T-helper 2 cell treated with Interferon-gamma antibody and Interleukin-4, amounts not matched to agents 100 ng/mL and 5 ng/mL, for 36 hours (primary cell): ENCODE data around the gene CX3CL1. TPM values are rescaled to one million over a fixed set of nuclear protein-coding genes. Genes with fewer than 3 reads are reported as not detected.

Source experiments
- intact Hi-C: fragments of 100-400 bp; cut with micrococcal nuclease; formaldehyde crosslinking; loops from one replicate; pipeline ENCODE4 v1.15.1; 2023
- total RNA-seq: library from RNA; stranded (reverse); gene quantifications from 2 replicates; pipeline ENCODE4 v1.2.3, GENCODE V29; 2022

The CX3CL1 gene
- total RNA-seq, 1 donor from 2014 or later, result not detected

DNA sequence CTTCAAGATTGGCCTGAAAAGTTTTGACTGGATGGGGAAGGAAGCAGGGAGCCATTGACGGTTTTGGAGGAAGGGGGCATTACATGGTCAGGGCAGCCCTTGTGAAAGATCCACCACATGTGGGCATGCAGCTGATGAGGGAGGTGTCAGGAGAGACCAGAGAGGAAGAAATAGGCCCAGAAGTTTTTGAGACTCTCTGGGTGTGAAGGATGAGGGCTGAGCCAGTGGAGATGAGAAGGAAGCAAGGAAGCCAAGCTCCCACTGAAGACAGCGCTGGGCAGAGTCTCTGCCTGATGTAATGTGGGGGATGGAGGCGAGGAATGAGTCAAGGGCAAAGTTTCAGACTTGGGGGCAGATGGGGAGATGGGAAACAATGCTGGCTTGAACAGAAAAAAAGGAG, 32.8 kb downstream of the CX3CL1 start:
- intact Hi-C loops, result no loop called here

GRCh38 chr16:57406881-57407280, 34.6 kb downstream of the CX3CL1 start:
- intact Hi-C loops, result no loop called here

GRCh38 chr16:57407521-57408353, 35.4 kb downstream of the CX3CL1 start:
- intact Hi-C loops, result no loop called here

- intact Hi-C loops, result no loop called here
These were observed 36.8 kb downstream of the CX3CL1 start for GRCh38 chr16:57409065-57409464.

DNA sequence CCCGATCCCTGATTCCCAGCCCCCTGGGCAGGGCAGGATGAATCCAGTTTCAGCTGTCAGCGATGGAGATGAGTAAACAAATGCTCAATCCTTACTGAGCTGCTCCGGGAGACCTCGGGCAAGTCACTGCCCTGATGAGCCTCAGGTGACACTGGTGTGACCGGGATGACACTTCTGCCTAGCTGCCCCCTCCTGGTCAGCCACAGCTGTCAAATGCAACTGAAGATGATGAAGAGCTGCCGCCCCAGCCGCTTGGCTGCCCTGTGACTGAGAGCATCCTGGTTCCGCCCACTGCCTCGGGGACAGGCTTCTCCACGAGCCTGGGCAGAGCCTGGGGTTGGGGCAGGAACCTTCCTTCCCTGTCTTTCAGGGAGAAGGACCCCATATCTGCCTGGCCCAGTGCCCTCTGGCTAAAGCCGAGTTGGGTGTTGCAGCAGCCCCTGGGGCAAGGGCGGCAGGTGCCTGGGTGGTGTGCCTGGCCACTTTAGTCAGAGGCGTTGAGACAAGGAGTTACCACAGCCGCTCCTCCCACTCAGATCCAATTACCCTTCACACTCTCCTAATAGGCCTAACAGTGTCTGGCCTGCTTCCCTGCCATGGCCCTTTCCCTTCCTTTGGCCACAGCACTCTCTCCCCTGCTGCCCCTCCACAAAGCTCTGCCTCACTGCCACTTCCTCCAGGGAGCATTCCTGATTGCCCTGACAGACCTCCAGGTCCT, 37.7 kb downstream of the CX3CL1 start:
- intact Hi-C loops, result no loop called here

DNA sequence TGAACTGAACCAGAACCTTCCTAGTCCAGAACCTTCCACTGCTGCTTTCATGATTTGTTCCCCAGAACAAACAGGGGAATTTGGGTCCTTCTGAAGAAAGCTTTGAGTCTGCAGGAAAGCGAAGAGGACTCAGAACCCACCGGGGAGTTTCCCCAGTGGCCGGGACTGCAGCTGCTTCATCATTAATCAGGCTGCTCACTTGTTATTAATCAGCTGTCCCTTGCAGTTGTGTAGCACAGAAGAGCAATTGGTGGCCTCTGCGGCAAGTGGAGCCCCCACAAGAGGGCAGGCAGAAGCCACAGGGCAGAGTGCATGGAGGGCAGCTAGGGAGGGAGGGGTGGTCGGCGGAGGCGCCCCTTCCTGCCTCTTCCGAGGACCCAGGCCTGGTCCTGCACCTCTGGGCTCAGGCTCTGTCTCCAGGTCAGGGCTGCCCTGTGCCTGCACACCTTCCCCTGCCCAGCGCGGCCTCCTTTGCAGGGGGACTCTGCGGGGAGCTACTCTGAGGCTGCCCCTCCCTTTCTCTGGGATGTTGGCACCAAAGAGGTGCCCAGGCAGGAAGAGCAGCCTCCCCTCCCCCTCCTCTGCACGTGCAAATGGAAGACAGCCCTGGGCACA, 39.2 kb downstream of the CX3CL1 start:
- intact Hi-C loops, result no loop called here

- intact Hi-C loops, result no loop called here
These were observed 40.3 kb downstream of the CX3CL1 start for GRCh38 chr16:57412584-57412983.

GRCh38 chr16:57413301-57413730, 41.0 kb downstream of the CX3CL1 start:
- intact Hi-C loops, result no loop called here

GRCh38 chr16:57413733-57414132, 41.4 kb downstream of the CX3CL1 start:
- intact Hi-C loops, result no loop called here

GRCh38 chr16:57416084-57416483, 43.8 kb downstream of the CX3CL1 start:
- intact Hi-C loops, result loop anchor here (5.0 kb wide), 1 partner anchor 229 kb away; the partner anchor contains the start of genes PSME3IP1 and RSPRY1

DNA sequence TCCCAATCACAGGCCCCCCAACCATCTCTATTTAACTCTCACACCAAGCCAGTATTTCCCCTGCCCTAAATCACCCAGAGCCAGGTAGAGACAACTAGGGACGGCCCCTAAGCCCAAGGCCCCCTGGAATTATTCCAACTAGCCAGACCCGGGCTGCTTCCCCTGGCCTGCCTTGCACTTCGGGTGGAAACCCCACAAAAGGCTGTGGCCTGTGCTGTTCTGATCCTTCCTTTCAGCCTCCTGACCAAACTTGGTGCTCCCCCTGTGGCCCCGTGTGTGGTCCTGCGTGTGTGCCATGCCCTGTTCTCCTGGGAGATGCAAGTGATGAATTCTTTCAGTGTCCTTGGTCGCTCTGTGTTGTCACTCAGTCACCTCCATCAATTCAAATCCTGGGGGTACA, 47.2 kb downstream of the CX3CL1 start:
- intact Hi-C loops, result loop anchor here (1.0 to 5.0 kb wide), 2 partner anchors 100 to 232 kb away; partner anchors contain the start of genes PSME3IP1 and RSPRY1

DNA sequence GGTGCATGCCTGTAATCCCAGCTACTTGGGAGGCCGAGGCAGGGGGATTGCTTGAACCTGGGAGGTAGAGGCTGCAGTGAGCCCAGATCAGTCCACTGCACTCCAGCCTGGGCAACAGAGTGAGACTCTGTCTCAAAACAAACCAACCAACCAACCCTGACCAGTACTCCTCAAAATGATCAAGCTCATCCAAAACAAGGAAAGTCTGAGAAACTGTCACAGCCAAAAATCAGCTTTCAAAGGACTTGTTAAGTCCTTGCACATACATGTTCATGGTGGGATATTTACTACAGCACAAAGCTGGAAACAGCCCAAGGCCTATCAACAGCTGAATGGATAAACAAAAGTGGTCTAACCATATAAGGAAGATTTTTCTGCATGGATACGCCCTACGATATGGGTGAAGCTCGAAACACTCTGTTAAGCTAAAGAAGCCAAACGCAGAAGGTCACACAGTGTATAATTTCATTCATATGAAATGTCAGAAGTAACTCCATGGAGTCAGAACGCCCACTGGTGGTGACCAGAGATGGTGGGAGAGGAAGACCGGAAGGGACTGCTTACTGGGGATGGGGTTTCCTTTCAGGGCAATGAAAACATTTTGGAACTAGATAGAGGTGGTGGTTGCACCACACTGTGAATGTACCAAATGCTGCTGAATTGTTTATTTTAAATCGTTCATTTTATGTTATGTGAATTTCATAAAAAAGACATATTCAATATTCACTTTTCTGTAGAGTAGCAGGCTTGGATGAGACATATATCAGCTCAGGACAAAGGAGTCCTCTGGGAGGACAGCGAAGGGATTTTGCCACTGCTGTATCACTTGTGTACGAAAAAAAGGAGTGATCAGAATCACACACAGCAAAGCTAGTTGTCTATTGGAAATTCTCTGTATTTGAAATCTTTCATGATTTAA, 50.0 kb downstream of the CX3CL1 start:
- intact Hi-C loops, result no loop called here

DNA sequence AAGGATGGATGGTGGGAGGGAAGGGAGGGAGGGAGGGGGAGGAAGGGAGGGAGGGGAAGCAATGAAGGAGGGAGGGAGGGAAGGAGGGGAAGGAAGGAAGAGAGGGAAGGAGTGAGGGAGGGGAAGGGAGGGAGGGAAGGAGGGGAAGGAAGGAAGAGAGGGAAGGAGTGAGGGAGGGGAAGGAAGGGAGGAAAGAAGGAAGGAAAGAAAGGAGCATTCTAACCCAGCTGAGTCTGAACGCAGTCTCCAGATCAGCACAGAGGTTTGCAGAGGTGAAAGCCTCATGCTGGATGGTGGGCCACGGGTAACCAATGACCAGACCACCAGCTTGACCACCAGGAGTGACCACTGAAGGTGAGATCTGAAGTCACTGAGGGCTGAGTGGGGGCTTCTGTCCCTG, 50.9 kb downstream of the CX3CL1 start:
- intact Hi-C loops, result no loop called here

GRCh38 chr16:57424583-57424982, 52.3 kb downstream of the CX3CL1 start:
- intact Hi-C loops, result no loop called here

DNA sequence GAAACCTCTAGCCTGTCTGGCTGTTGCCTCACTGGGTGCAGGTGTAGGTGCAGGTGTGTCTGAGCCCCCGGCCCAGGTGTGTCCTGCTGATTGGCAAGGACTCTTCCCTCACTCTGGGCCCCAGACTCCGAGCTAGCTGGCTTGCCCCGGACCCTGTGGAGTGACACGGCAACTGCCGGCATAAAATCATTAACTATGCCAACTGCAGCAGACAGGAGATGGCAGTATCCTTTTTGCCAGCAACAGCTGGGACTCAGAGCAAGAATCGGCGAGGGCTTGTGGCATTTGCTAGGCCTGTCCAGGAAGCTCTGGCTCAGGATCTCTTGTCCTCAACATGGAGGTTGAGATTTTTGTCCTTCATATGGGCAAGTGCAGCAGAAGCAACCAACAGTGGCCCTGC, 54.1 kb downstream of the CX3CL1 start:
- intact Hi-C loops, result no loop called here

- intact Hi-C loops, result no loop called here
These were observed 55.0 kb downstream of the CX3CL1 start for GRCh38 chr16:57427307-57427706.

DNA sequence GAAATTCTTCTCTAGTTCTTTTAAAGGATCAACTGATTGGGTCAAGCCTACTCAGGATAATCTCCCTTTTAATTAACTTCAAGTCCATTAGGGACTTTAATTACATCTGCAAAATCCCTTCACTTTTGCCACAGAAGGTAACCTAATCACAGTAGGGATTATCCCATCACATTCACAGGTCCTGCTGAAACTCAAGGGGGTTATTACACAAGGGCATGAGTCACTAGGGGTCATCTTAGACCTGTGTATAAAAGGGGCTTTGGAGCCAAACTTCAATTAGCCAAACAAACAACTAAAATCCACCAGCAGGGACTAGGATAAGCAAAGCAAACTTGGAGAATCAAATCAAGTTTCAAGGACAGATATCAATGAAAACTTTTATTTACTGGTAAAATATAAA, 55.5 kb downstream of the CX3CL1 start:
- intact Hi-C loops, result no loop called here

GRCh38 chr16:57430955-57431354, 58.7 kb downstream of the CX3CL1 start:
- intact Hi-C loops, result no loop called here

DNA sequence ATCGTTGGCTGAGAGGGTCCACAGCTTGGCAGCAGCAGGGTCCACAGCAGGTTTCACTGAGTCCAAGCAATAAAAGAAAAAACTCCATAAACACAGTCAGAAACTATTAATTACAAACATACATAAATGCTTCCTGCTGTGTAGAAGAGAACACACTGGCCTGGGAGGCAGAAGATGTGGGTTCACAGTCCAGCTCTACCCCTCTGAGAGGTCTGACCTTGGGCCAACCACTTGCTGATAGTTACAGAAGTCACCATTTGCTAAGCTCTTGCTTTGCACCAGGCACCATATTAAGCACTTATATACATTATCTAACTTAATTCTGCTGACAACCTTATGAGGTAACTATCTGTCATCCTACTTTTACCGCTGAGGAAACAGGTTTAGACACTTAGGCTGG, 60.2 kb downstream of the CX3CL1 start:
- intact Hi-C loops, result no loop called here

- intact Hi-C loops, result no loop called here
These were observed 60.7 kb downstream of the CX3CL1 start for GRCh38 chr16:57432989-57433388.

- intact Hi-C loops, result no loop called here
These were observed 61.7 kb downstream of the CX3CL1 start for GRCh38 chr16:57434003-57434402.
